Caco-2 (cell line): ENCODE results near the gene HOXD10. TPM values are rescaled to one million over a fixed set of nuclear protein-coding genes. Genes with fewer than 3 reads are reported as not detected.

Source experiments
- BruUV-seq: library from RNA; stranded (reverse); fragments of 400-500 nt; replicated peaks from 2 replicates; lab custom pipeline; 2021; lab: Mats Ljungman, UMichigan
- CTCF ChIA-PET: fragments of 300-600 bp; sonication (Branson Sonifier 250); formaldehyde crosslinking; loops from one replicate; lab custom pipeline; 2022; ENCODE audit warnings: antibody characterized with exemption; lab: Charles Lee
- POLR2A ChIA-PET: fragments of 300-600 bp; sonication (Branson Sonifier 250); formaldehyde crosslinking; loops from one replicate; lab custom pipeline; 2022; ENCODE audit warnings: antibody characterized with exemption; lab: Charles Lee
- DNase-seq, 2 experiments: peaks; one replicate each; pipeline versions ENCODE4 v3.0.0 to v3.0.0-alpha.2; 2020 to 2022
- H3K27me3 ChIP-seq: replicated peaks from 2 replicates; pipeline ENCODE4 v1.6.0; 2011; ENCODE audit warnings: low read length; ENCODE audit not compliant: control insufficient read depth, insufficient read depth
- H3K36me3 ChIP-seq: 2 replicates; pipeline ENCODE4 v1.5.1; 2011; ENCODE audit warnings: low read length; ENCODE audit not compliant: control insufficient read depth, insufficient read depth
- H3K4me1 ChIP-seq: fragments of 250-450 bp; sonication (Bioruptor Pico); 2 replicates; pipeline ENCODE4 v1.5.1; 2020; ENCODE audit warnings: mild to moderate bottlenecking
- H3K4me3 ChIP-seq: 2 replicates; pipeline ENCODE4 v1.5.1; 2011; ENCODE audit warnings: low read depth, mild to moderate bottlenecking, control low read depth, low read length
- H3K9me3 ChIP-seq: fragments of 250-450 bp; sonication (Bioruptor Pico); 2 replicates; pipeline ENCODE4 v1.5.1; 2020; ENCODE audit warnings: mild to moderate bottlenecking, moderate library complexity
- H3K27ac Mint-ChIP-seq: one replicate; pipeline ENCODE4 v1.8.0; 2022; ENCODE audit warnings: mixed read lengths; ENCODE audit not compliant: unreplicated experiment
- H3K27me3 Mint-ChIP-seq: one replicate; pipeline ENCODE4 v1.8.0; 2022; ENCODE audit warnings: mixed read lengths; ENCODE audit not compliant: insufficient read depth, unreplicated experiment
- H3K36me3 Mint-ChIP-seq: one replicate; pipeline ENCODE4 v1.8.0; 2022; ENCODE audit warnings: mild to moderate bottlenecking, mixed read lengths; ENCODE audit not compliant: insufficient read depth, unreplicated experiment
- H3K4me1 Mint-ChIP-seq: one replicate; pipeline ENCODE4 v1.8.0; 2022; ENCODE audit warnings: low read depth, mixed read lengths; ENCODE audit not compliant: unreplicated experiment
- H3K4me3 Mint-ChIP-seq: one replicate; pipeline ENCODE4 v1.8.0; 2022; ENCODE audit warnings: mild to moderate bottlenecking, moderate library complexity, mixed read lengths; ENCODE audit not compliant: unreplicated experiment
- H3K9me3 Mint-ChIP-seq: one replicate; pipeline ENCODE4 v1.8.0; 2022; ENCODE audit warnings: mixed read lengths; ENCODE audit not compliant: unreplicated experiment
- CTCF ChIP-seq, 2 experiments: fragments of 200-600 bp in 1 of 2; IDR thresholded peaks; 1 replicate in 1 of 2; 2 replicates in 1 of 2; pipeline versions ENCODE4 v1.5.1 to v1.8.0; 2011 to 2022; ENCODE audit warnings: antibody characterized with exemption in 1 of 2, control low read depth in 1 of 2, inconsistent platforms in 1 of 2, low read depth in 1 of 2, low read length in 1 of 2, mild to moderate bottlenecking in 1 of 2, moderate library complexity in 1 of 2; ENCODE audit not compliant: insufficient read depth in 1 of 2, severe bottlenecking in 1 of 2, unreplicated experiment in 1 of 2
- intact Hi-C: fragments of 100-400 bp; cut with micrococcal nuclease; formaldehyde crosslinking; loops from one replicate; pipeline ENCODE4 v1.10.0; 2022; ENCODE audit not compliant: unreplicated experiment
- total RNA-seq: library from RNA; stranded (reverse); gene quantifications from 2 replicates; pipeline ENCODE4 v1.2.3, GENCODE V29; 2022

Gene HOXD10
- total RNA-seq, 1 experiment from 2014 or later = not detected

GRCh38 chr2:176089843-176090395 is 26.7 kb upstream of the HOXD10 start:
- peaks cover 23% of the 10 kb centered on the region for H3K27me3 ChIP-seq
- DNase-seq = no peak
- Mint-ChIP-seq H3K36me3 (no peaks in the 10 kb centered on the region), H3K27ac (no peak overlapping the region), H3K4me1 (peaks cover 5% of the 10 kb centered on the region), H3K9me3 (no peaks in the 10 kb centered on the region), H3K4me3 (no peak overlapping the region), H3K27me3 (peaks cover 48% of the 10 kb centered on the region)
- POLR2A ChIA-PET = no interaction called here
- H3K36me3 ChIP-seq = no peaks in the 10 kb centered on the region
- CTCF ChIA-PET = no interaction called here
- no peak overlapping the region for H3K4me3 ChIP-seq
- intact Hi-C loops = loop anchor here (10.0 kb wide), 3 partner anchors 205 to 1055 kb away; no protein-coding TSS in a partner anchor
- no peak for TF ChIP-seq CTCF (IDR thresholded peaks at IDR 0.05; ENCODE audit: insufficient read depth in 1 of 2, low read depth in 1 of 2, low read length in 1 of 2, severe bottlenecking in 1 of 2, unreplicated experiment in 1 of 2)
- peaks cover 19% of the 10 kb centered on the region; the same call in 1 of the 2 replicates for H3K4me1 ChIP-seq
- no peaks in the 10 kb centered on the region for H3K9me3 ChIP-seq
- no TSS peak for BruUV-seq

- H3K9me3 Mint-ChIP-seq = no peaks in the 10 kb centered on the region
- BruUV-seq = no TSS peak
- intact Hi-C loops = loop anchor here (10.0 kb wide), 2 partner anchors 486 to 1056 kb away; no protein-coding TSS in a partner anchor
- Histone ChIP-seq H3K4me3 (no peak overlapping the region), H3K27me3 (peaks cover 18% of the 10 kb centered on the region), H3K36me3 (no peaks in the 10 kb centered on the region), H3K9me3 (no peaks in the 10 kb centered on the region), H3K4me1 (peaks cover 12% of the 10 kb centered on the region; the same call in 1 of the 2 replicates)
- no peaks in the 10 kb centered on the region for H3K4me1 Mint-ChIP-seq
- ChIA-PET CTCF (no interaction called here), POLR2A (no interaction called here)
- peaks cover 45% of the 10 kb centered on the region for H3K27me3 Mint-ChIP-seq
- DNase-seq = no peak
- no peak overlapping the region for H3K4me3 Mint-ChIP-seq
- no peak overlapping the region for H3K27ac Mint-ChIP-seq
- no peaks in the 10 kb centered on the region for H3K36me3 Mint-ChIP-seq
- TF ChIP-seq CTCF (IDR thresholded peaks at IDR 0.05; ENCODE audit: insufficient read depth in 1 of 2, low read depth in 1 of 2, low read length in 1 of 2, severe bottlenecking in 1 of 2, unreplicated experiment in 1 of 2) = no peak
These were observed 25.7 kb upstream of the HOXD10 start for GRCh38 chr2:176090862-176091261.

- Mint-ChIP-seq H3K4me3 (peak overlapping the region; percentile 68), H3K27ac (no peak overlapping the region), H3K9me3 (no peaks in the 10 kb centered on the region), H3K36me3 (no peaks in the 10 kb centered on the region), H3K4me1 (no peaks in the 10 kb centered on the region), H3K27me3 (peaks cover 41% of the 10 kb centered on the region)
- Histone ChIP-seq H3K4me3 (no peak overlapping the region), H3K36me3 (no peaks in the 10 kb centered on the region), H3K9me3 (no peaks in the 10 kb centered on the region), H3K27me3 (peaks cover 14% of the 10 kb centered on the region), H3K4me1 (peaks cover 9% of the 10 kb centered on the region)
- DNase-seq = no peak
- TF ChIP-seq CTCF (IDR thresholded peaks at IDR 0.05; ENCODE audit: insufficient read depth in 1 of 2, low read depth in 1 of 2, low read length in 1 of 2, severe bottlenecking in 1 of 2, unreplicated experiment in 1 of 2) = no peak
- intact Hi-C loops = loop anchor here (10.0 kb wide), 2 partner anchors 487 to 1057 kb away; no protein-coding TSS in a partner anchor
- BruUV-seq = no TSS peak
- ChIA-PET POLR2A (no interaction called here), CTCF (no interaction called here)
These were observed 25.0 kb upstream of the HOXD10 start for GRCh38 chr2:176091329-176092258.
